ENCODE results near the gene TEX35.

TEX35 gene

DNA sequence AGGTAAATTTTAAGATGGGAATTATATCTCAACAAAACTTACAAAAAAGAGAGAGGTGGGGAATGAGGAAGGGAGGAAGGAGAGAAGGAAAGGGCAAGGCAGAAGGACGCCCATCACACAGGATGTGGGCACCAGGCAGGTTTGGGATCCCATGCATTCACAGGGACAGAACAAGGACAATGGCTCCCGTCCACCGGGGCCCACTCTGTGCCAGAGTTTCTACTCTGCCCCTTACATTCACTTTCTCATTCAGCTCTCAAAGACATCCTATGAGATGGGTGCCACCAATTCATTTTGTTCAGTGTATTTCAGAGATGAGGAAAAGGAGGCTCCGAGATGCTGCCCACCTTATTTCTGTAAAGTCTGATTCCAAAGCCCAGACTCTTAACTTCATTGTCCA, 23.5 kb upstream of the TEX35 start:
- no peak overlapping the region for H3K27ac ChIP-seq (ENCODE audit: low read length)

DNA sequence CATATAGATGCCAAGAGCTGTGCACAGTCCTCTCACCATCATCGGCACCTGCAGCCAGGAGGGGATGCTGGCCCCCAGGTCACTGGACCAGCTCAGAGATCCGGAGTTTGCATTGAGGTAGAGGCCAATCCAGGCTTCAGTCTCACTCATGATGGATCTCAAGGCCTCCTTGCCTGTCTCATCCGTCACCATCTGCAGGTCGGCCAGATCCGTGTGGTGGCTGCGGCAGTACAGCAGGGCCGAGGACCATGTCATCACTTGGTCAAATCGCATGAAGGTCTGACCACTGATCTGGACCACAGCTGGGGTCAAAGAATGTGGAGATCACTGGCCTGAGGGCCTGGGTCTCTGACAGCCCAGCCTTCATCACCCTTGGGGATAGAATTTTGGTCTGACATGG, 22.8 kb upstream of the TEX35 start:
- Histone ChIP-seq H3K4me2 (ENCODE audit: low read depth, low read length) (no peak overlapping the region), H3K79me2 (ENCODE audit: low read length) (no peaks in the 10 kb centered on the region), H3K4me3 (ENCODE audit: low read length) (no peak overlapping the region), H2AFZ (ENCODE audit: low read length) (no peak overlapping the region), H3K9ac (ENCODE audit: low read length) (no peak overlapping the region), H4K20me1 (ENCODE audit: insufficient read depth, low read length) (no peaks in the 10 kb centered on the region), H3K27me3 (replicated peaks; ENCODE audit: insufficient read depth, low read length) (no peaks in the 10 kb centered on the region), H3K4me1 (ENCODE audit: low read length) (no peaks in the 10 kb centered on the region), H3K36me3 (replicated peaks; ENCODE audit: insufficient read depth, low read length) (no peaks in the 10 kb centered on the region), H3F3A (ENCODE audit: insufficient read depth, low read length) (no peaks in the 10 kb centered on the region), H3K27ac (ENCODE audit: low read length) (no peak overlapping the region), H3K9me3 (replicated peaks; ENCODE audit: insufficient read depth, low read length) (no peaks in the 10 kb centered on the region), H3K9me2 (replicated peaks; ENCODE audit: insufficient read depth, low read length) (no peaks in the 10 kb centered on the region)
- no peak for DNase-seq
- TF ChIP-seq EZH2phosphoT487 (IDR thresholded peaks at IDR 0.05; ENCODE audit: low read length) = no peak

More for the DNA sequence above, 23.5 kb upstream of the TEX35 start:
- Histone ChIP-seq H3K9ac (ENCODE audit: low read length) (no peak overlapping the region), H3K4me3 (ENCODE audit: low read length) (no peak overlapping the region), H3K9me2 (replicated peaks; ENCODE audit: insufficient read depth, low read length) (no peaks in the 10 kb centered on the region), H2AFZ (ENCODE audit: low read length) (no peak overlapping the region), H3F3A (ENCODE audit: insufficient read depth, low read length) (no peaks in the 10 kb centered on the region), H3K36me3 (replicated peaks; ENCODE audit: insufficient read depth, low read length) (no peaks in the 10 kb centered on the region), H3K4me1 (ENCODE audit: low read length) (no peaks in the 10 kb centered on the region), H3K79me2 (ENCODE audit: low read length) (no peaks in the 10 kb centered on the region), H4K20me1 (ENCODE audit: insufficient read depth, low read length) (no peaks in the 10 kb centered on the region), H3K9me3 (replicated peaks; ENCODE audit: insufficient read depth, low read length) (no peaks in the 10 kb centered on the region), H3K27me3 (replicated peaks; ENCODE audit: insufficient read depth, low read length) (no peaks in the 10 kb centered on the region), H3K4me2 (ENCODE audit: low read depth, low read length) (no peak overlapping the region)
- TF ChIP-seq, protein P1, sequence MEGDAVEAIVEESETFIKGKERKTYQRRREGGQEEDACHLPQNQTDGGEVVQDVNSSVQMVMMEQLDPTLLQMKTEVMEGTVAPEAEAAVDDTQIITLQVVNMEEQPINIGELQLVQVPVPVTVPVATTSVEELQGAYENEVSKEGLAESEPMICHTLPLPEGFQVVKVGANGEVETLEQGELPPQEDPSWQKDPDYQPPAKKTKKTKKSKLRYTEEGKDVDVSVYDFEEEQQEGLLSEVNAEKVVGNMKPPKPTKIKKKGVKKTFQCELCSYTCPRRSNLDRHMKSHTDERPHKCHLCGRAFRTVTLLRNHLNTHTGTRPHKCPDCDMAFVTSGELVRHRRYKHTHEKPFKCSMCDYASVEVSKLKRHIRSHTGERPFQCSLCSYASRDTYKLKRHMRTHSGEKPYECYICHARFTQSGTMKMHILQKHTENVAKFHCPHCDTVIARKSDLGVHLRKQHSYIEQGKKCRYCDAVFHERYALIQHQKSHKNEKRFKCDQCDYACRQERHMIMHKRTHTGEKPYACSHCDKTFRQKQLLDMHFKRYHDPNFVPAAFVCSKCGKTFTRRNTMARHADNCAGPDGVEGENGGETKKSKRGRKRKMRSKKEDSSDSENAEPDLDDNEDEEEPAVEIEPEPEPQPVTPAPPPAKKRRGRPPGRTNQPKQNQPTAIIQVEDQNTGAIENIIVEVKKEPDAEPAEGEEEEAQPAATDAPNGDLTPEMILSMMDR (IDR thresholded peaks at IDR 0.05; ENCODE audit: low read length) = no peak
- no peak for TF ChIP-seq EZH2phosphoT487 (IDR thresholded peaks at IDR 0.05; ENCODE audit: low read length)
- TF ChIP-seq EZH2 (optimal IDR thresholded peaks at IDR 0.05; ENCODE audit: low read depth, low read length) = no peak
- DNase-seq = no peak

DNA sequence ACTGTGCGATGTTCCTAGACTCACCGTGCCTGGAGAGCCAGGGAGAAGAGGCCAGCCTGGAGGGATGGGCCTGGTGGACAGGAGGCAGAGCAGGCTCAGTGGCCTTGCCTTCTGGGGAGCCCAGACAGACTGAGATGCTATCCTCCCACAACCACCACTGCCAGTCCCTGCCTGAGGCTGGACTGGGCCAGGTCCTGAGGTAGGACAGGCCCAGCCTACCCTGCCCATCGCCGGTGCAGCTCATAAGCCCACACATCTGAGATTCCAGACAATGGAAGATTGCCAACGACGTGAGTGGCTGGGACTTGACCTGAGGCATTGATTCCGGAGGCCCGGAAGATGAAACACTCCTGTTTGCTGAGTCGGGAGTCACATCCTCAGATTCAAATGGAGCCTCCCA, 21.9 kb upstream of the TEX35 start:
- no peaks in the 10 kb centered on the region for H3K27me3 ChIP-seq (replicated peaks; ENCODE audit: insufficient read depth, low read length)
- TF ChIP-seq EZH2 (optimal IDR thresholded peaks at IDR 0.05; ENCODE audit: low read depth, low read length) = no peak
- no peaks in the 10 kb centered on the region for H3K9me2 ChIP-seq (replicated peaks; ENCODE audit: insufficient read depth, low read length)
- no peaks in the 10 kb centered on the region for H3K4me1 ChIP-seq (ENCODE audit: low read length)
- no peaks in the 10 kb centered on the region for H3F3A ChIP-seq (ENCODE audit: insufficient read depth, low read length)
- H3K9me3 ChIP-seq (replicated peaks; ENCODE audit: insufficient read depth, low read length) = no peaks in the 10 kb centered on the region
- H3K36me3 ChIP-seq (replicated peaks; ENCODE audit: insufficient read depth, low read length) = no peaks in the 10 kb centered on the region
- H3K9ac ChIP-seq (ENCODE audit: low read length) = no peak overlapping the region
- no peak overlapping the region for H2AFZ ChIP-seq (ENCODE audit: low read length)
- no peak overlapping the region for H3K4me3 ChIP-seq (ENCODE audit: low read length)
- no peaks in the 10 kb centered on the region for H3K79me2 ChIP-seq (ENCODE audit: low read length)
- DNase-seq = no peak
- no peak overlapping the region for H3K27ac ChIP-seq (ENCODE audit: low read length)
- H3K4me2 ChIP-seq (ENCODE audit: low read depth, low read length) = no peak overlapping the region
- H4K20me1 ChIP-seq (ENCODE audit: insufficient read depth, low read length) = no peaks in the 10 kb centered on the region

DNA sequence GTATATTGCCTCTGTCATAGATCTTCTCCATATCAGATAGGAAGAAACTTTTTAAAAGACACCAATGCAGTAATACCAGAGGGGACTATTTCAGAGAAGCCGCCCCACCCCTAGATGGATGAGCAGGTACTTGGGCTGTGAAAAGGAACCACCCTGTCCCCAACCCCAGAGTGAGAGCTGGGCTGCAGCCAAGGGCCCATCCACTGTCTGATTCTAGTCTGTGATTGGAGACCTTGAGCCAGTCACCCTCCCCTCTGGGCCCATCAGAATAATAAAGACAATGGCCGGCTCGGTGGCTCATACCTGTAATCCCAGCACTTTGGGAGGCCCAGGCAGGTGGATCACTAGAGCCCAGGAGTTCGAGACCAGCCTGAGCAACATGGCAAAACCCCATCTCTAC, 21.2 kb upstream of the TEX35 start:
- DNase-seq = no peak
- Histone ChIP-seq H3K79me2 (ENCODE audit: low read length) (no peaks in the 10 kb centered on the region), H3K4me2 (ENCODE audit: low read depth, low read length) (no peak overlapping the region), H4K20me1 (ENCODE audit: insufficient read depth, low read length) (no peaks in the 10 kb centered on the region), H3K27me3 (replicated peaks; ENCODE audit: insufficient read depth, low read length) (no peaks in the 10 kb centered on the region), H3K36me3 (replicated peaks; ENCODE audit: insufficient read depth, low read length) (no peaks in the 10 kb centered on the region), H3K9me2 (replicated peaks; ENCODE audit: insufficient read depth, low read length) (no peaks in the 10 kb centered on the region), H3K27ac (ENCODE audit: low read length) (no peak overlapping the region), H3K4me1 (ENCODE audit: low read length) (no peaks in the 10 kb centered on the region), H3K9me3 (replicated peaks; ENCODE audit: insufficient read depth, low read length) (no peaks in the 10 kb centered on the region), H3F3A (ENCODE audit: insufficient read depth, low read length) (no peaks in the 10 kb centered on the region), H3K9ac (ENCODE audit: low read length) (no peak overlapping the region), H3K4me3 (ENCODE audit: low read length) (no peak overlapping the region), H2AFZ (ENCODE audit: low read length) (no peak overlapping the region)
- TF ChIP-seq, protein P1 (IDR thresholded peaks at IDR 0.05; ENCODE audit: low read length) = no peak
- TF ChIP-seq EZH2 (optimal IDR thresholded peaks at IDR 0.05; ENCODE audit: low read depth, low read length) (no peak), EZH2phosphoT487 (IDR thresholded peaks at IDR 0.05; ENCODE audit: low read length) (no peak)
